Choroid plexus epithelial cell (primary cell): ENCODE measurements around the gene WDR90.

Experiments
- DNase-seq: peaks from one replicate; pipeline ENCODE4 v3.0.0-alpha.2; 2010; ENCODE audit warnings: low read depth
- H3K4me3 ChIP-seq: 2 replicates; pipeline ENCODE4 v1.5.1; 2011; ENCODE audit warnings: low read depth, mild to moderate bottlenecking, control low read depth, low read length, moderate library complexity
- CTCF ChIP-seq: conservative IDR thresholded peaks from 2 replicates; pipeline ENCODE4 v1.5.1; 2011; ENCODE audit warnings: low read depth, mild to moderate bottlenecking, control low read depth, inconsistent platforms, low read length, moderate library complexity

WDR90 gene

GRCh38 chr16:678858-679813 is 30.0 kb downstream of the WDR90 start:
- no peak for TF ChIP-seq CTCF
- peak overlapping the region; percentile 62 for H3K4me3 ChIP-seq
- peak; percentile 56 for DNase-seq

- DNase-seq: peak; percentile 87
- H3K4me3 ChIP-seq: peak within 1 kb of the TSS; percentile 82
- TF ChIP-seq CTCF: no peak
Measured at GRCh38 chr16:679814-680624, 30.9 kb downstream of the WDR90 start, which contains the start of gene STUB1. Gene STUB1 (plus strand): TSS chr16:680410. CDS start chr16:680526, 116 bp downstream.

- H3K4me3 ChIP-seq: peak overlapping the region; percentile 82
- DNase-seq: no peak
- no peak for TF ChIP-seq CTCF
Measured at GRCh38 chr16:680625-680945, 31.4 kb downstream of the WDR90 start.

GRCh38 chr16:680967-681745 is 32.0 kb downstream of the WDR90 start:
- peak; percentile 21 for TF ChIP-seq CTCF
- DNase-seq: peak; percentile 40

GRCh38 chr16:681746-682427 is 32.7 kb downstream of the WDR90 start:
- H3K4me3 ChIP-seq: peak overlapping the region; percentile 82
- DNase-seq: peak; percentile 66
- no peak for TF ChIP-seq CTCF

More at GRCh38 chr16:680967-681745, 32.0 kb downstream of the WDR90 start:
- peak overlapping the region; percentile 82 for H3K4me3 ChIP-seq
